GM21723 (cell line): ENCODE data around the gene ASIP.
"Not testable (repeated sequence)": the region's sequence is repeated elsewhere in the genome, so short reads cannot be mapped to it uniquely, and the experiment has no call there.

Experiments
- ATAC-seq: cut with Tn5 transposase; IDR thresholded peaks from one replicate; pipeline ENCODE4 v1.9.1; 2021; ENCODE audit warnings: mild to moderate bottlenecking, moderate library complexity; ENCODE audit not compliant: unreplicated experiment

Gene ASIP

GRCh38 chr20:34242015-34242414, 792 bp downstream of the ASIP start:
- ATAC-seq, result not testable (repeated sequence)

GRCh38 chr20:34242879-34243278, 1.7 kb downstream of the ASIP start:
- ATAC-seq, result no peak

DNA sequence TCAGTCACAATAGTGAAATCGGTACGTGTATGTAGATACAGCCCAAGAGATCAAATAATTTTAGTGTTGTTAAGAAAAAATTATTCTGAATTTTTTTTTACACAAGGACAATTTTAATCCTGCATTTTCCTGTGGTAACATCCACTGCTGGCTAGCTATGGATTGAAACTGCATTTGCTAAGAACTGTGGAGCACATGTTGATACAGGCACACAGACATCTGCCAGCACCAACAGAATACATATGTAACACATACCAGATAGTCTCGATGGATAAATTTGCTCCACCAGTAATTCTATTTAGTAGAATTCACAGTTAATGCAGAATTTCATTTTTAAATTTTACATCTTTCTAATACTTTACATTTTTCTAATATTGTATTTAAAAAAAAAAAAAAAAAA, 2.2 kb downstream of the ASIP start:
- ATAC-seq, result no peak

DNA sequence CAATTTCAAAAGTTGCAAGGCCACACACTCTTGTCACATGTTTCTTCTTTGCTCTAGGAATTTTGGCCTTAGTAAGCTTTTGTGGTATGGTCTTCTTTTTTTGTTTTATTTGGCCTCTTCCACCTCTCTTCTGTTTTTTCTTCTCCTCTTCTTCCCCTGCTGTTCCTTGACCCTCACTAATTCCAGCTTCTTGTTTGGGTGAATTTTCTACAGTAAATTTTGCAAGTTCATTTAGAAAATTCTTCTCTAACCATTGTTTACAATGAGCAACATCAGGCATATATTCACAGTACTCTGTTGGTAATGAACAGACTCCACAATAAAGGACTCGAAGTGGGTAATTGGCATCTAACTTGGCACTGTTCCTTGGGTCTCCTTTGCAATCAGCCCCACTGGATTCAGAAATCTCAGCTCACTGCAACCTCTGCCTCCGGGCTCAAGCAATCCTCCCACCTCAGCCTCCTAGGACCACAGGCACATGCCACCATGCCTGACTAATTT, 5.0 kb downstream of the ASIP start:
- ATAC-seq, result no peak

- ATAC-seq, result peak; percentile 69
These were observed 8.1 kb downstream of the ASIP start for GRCh38 chr20:34249291-34249690.

DNA sequence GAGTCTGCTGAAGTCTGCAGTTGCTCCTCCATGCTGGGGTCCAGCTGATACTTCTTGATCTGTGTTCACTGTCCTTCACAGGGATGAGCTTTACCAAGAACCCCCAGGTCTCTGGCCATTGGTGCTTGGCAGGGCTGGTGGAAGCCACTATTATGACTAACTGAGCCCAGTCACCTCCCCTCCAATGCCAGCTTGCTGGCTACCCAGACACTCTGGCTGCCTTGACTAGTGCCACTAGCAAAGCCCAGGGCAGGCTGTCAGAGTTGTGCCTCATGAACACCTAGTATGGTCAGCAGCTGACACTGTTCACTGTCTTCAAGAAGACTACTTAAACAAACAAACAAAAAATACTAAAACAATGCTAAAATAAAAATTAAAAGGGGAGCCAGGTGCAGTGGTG, 8.8 kb downstream of the ASIP start:
- no peak for ATAC-seq

DNA sequence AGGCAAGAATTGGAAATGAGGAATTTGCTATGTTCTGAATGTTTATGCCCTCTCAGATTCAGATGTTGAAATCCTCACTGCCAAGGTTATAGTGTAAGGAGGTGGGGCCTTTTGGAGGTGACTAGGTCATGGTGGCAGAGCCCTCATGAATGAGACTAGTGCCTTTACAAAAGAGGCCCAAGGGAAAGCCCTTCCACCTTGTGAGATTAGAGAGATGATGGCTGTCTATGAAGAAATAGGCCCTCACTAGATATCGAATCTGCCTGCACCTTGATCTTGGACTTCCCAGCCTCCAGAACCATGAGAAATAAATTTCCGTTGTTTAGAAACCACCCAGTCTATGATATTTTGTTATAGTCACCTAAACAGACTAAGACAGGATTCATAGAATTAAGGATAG, 10.4 kb downstream of the ASIP start:
- ATAC-seq, result no peak

DNA sequence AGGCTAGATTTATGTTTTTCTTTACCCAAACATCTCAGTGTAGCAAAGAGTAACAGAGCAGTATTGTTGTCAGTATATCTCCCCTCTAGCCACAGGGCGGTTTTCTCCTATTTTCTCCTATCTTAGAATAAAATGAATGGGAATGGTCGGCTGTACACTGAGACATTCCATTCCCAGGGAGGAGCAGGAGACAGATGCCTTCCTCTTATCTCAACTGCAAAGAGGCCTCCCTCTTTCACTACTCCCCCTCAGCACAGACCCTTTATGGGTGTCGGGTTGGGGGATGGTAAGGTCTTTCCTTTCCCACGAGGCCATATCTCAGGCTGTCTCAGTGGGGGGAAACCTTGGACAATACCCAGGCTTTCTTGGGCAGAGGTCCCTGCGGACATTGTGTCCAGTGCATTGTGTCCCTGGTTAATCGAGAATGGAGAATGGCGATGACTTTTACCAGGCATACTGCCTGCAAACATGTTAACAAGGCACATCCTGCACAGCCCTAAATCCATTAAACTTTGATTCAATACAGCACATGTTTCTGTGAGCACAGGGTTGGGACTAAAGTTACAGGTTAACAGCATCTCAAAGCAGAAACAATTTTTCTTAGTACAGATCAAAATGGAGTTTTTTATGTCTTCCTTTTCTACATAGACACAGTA, 11.3 kb downstream of the ASIP start:
- not testable (repeated sequence) for ATAC-seq

GRCh38 chr20:34254979-34255378, 13.8 kb downstream of the ASIP start:
- no peak for ATAC-seq

DNA sequence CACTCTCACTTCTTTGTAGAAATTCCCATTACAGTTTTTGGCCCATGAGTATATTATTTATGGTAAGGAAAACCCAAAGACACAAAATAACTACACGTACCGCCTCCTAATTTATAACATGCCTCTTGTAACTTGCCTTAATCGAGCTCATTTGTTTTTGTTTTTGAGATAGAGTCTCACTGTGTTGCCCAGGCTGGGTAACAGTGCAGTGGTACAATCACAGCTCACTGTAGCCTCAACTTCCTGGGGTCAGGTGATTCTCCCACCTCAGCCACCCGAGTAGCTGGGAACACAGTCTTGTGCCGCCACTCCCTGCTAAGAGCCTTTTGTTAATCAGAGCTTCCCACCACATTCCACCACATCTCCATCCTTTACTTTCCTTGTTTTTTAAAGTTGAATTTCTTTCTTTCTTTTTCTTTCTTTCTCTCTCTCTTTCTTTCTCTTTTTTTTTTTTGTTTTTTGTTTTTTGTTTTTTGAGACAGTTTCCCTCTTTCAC, 15.5 kb downstream of the ASIP start:
- no peak for ATAC-seq

GRCh38 chr20:34260208-34260942, 19.2 kb downstream of the ASIP start:
- ATAC-seq, result no peak

- no peak for ATAC-seq
These were observed 21.5 kb downstream of the ASIP start for GRCh38 chr20:34262488-34263288.

DNA sequence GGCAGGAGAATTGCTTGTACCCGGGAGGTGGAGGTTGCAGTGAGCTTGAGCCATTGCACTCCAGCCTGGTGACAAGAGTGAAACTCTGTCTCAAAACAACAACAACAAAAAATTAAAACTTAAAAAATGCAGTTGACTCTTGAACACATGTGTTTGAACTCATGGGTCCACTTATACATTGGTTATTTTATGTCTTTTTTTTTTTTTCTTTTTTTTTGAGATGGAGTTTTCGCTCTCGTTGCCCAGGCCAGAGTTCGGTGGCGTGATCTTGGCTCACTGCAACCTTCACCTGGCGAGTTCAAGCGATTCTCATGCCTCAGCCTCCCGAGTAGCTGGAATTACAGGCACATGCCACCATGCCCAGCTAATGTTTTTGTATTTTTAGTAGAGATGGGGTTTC, 22.2 kb downstream of the ASIP start:
- not testable (repeated sequence) for ATAC-seq

DNA sequence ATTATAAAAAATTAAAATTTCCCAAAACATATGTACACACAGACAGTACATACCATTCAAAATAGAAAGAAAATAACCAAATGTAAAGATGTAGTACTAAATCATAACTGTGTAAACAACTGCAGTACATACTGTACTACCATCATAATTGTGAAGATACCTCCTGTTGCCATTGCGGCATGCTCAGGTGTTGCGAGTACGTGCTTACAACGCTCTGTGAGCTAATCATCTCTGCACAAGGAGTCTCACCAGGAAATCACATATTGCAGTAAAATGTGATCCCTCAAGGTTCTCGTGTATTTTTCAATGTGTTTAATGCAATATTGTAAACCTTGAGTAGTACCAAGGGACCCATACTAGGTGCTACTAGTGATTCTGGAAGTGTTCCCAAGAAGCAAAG, 22.9 kb downstream of the ASIP start:
- no peak for ATAC-seq

DNA sequence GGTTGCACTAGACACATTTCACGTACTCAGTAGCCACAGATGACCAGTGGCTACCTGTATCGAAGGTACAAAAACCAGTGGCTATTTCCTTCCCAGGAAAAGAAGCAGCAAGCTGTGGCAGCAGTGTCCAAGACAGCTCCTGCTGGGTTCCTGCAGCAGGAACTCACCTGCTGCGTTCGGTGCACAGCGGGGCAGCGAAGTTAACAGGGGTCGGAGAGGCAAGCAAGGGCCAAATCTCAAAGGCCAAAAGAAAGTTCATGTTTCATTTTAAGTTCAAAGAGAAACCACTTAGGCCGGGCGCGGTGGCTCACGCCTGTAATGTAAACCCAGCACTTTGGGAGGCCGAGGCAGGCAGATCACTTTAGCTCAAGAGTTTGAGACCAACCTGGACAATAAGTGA, 26.9 kb downstream of the ASIP start:
- no peak for ATAC-seq

- no peak for ATAC-seq
These were observed 27.8 kb downstream of the ASIP start for GRCh38 chr20:34268851-34269636.

GRCh38 chr20:34269996-34270627, 28.9 kb downstream of the ASIP start:
- ATAC-seq, result no peak

GRCh38 chr20:34271956-34272355, 30.7 kb downstream of the ASIP start:
- ATAC-seq, result no peak

GRCh38 chr20:34274694-34275093, 33.5 kb downstream of the ASIP start:
- ATAC-seq, result no peak

- ATAC-seq, result no peak
These were observed 40.0 kb downstream of the ASIP start for GRCh38 chr20:34281177-34281576.
